HFF-Myc (cell line): ENCODE data around the gene NFATC2.

Source experiments
- DNase-seq: peaks from one replicate; pipeline ENCODE4 v3.0.0-alpha.2; 2011; ENCODE audit warnings: low read depth; ENCODE audit errors: extremely low read depth
- H3K4me3 ChIP-seq: replicated peaks from 2 replicates; pipeline ENCODE4 v1.5.1; 2011; ENCODE audit warnings: low read depth, mild to moderate bottlenecking, control low read depth, low read length
- TF ChIP-seq, protein P1 (sequence below): IDR thresholded peaks from 2 replicates; pipeline ENCODE4 v1.5.1; 2012; ENCODE audit warnings: mild to moderate bottlenecking, low read depth, low read length, control low read depth; ENCODE audit errors: missing control alignments

NFATC2 gene

DNA sequence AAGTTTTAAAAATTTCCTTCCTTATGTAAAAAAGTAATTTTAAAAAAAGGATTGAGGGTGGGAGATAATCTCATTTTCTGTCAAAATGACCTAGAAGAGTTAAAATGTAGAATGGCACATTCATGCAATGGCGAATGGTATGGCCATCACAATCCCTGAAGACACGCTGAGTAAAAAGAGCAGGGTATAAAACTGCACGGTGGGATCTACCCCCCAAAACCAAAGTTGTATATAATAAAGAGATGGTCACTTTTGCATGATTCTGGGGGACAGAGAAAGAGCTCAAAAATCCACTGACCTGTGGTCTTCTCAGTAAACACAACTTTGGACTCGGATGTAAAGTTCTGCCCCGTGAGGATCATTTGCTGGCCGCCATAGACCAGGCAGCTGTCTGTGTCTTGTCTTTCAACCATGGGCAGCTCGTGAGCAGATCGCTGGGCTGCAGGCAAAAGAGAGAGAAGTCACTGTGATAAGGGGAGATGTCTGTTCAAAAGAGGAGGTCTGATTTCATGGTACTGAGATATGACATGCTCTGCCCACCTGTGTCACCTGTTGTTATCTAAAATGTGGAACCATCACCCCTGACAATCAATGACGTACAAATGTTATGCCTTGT lies 88.2 kb downstream of the NFATC2 start:
- no peak for DNase-seq
- TF ChIP-seq, protein P1, sequence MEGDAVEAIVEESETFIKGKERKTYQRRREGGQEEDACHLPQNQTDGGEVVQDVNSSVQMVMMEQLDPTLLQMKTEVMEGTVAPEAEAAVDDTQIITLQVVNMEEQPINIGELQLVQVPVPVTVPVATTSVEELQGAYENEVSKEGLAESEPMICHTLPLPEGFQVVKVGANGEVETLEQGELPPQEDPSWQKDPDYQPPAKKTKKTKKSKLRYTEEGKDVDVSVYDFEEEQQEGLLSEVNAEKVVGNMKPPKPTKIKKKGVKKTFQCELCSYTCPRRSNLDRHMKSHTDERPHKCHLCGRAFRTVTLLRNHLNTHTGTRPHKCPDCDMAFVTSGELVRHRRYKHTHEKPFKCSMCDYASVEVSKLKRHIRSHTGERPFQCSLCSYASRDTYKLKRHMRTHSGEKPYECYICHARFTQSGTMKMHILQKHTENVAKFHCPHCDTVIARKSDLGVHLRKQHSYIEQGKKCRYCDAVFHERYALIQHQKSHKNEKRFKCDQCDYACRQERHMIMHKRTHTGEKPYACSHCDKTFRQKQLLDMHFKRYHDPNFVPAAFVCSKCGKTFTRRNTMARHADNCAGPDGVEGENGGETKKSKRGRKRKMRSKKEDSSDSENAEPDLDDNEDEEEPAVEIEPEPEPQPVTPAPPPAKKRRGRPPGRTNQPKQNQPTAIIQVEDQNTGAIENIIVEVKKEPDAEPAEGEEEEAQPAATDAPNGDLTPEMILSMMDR: no peak
- H3K4me3 ChIP-seq: no peak overlapping the region

DNA sequence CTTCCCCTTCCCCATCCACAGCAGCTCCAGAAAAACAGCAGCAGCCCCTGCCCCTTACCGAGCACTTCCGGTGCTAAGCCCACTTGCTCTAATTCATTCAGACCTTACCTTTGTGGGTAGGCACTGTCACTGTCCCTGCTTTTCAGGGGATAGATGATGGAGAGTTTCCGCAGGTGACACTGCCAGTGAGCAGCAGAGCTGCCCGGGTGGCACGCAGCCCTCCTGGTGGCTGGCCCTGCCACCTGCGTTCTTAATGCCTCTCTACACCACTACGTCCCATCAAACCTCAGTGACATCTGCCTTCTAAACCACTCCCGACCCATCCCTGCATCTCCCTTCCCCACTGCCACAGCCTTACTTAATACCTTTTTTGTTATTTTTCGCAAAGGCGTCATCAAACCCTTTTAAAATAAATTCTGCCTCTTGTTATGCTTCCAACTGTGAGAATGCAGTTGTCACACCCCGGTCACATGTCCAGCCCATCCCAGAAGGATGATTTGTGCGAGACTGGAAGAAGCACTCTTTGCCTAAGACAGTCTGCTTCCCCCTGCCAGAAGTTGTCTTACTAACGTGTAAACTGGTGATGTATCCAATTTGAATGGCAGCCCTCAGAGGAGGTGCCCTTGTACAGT lies 89.7 kb downstream of the NFATC2 start:
- H3K4me3 ChIP-seq: no peak overlapping the region
- TF ChIP-seq, protein P1: no peak
- no peak for DNase-seq

DNA sequence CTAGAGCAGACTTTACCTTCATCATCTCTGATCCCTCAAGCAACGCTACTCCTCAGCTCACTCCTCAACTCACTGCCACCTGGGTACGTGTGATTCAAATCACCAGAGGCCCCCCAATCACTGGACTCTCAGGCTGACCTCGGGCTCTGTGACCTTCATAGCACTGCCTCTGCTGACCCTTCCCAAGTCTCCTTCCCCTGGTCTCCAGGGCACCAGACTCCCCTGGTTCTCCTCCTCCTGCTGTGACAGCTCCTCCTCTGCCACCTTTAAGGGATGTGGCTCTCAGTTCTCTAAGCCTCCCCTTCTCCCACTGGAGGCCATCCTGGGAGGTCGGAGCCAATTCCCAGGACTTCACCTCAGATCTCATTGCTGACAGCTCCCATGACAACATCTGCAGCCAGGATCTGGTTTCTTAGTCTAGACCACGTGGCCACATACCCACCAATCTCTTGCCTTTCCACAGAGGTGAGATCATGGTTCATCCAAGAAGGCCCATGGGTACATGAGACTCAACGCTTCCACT lies 90.4 kb downstream of the NFATC2 start:
- TF ChIP-seq, protein P1: no peak
- DNase-seq: no peak
- no peak overlapping the region for H3K4me3 ChIP-seq

DNA sequence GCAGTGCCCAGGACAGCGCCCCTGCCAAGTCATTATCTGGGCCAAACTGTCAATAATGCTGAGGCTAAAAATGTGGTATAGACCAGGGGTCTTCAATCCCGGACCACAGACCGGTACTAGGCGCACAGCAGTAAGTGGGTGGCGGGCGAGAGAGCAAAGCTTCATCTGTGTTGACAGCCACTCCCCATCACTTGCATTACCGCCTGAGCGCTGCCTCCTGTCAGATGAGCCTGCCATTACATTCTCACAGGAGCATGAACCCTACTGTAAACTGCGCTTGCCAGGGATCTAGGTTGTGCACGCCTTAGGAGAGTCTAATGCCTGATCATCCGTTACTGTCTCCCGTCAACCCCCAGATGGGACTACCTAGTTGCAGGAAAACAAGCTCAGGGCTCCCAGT lies 91.0 kb downstream of the NFATC2 start:
- no peak overlapping the region for H3K4me3 ChIP-seq
- TF ChIP-seq, protein P1: no peak
- no peak for DNase-seq

DNA sequence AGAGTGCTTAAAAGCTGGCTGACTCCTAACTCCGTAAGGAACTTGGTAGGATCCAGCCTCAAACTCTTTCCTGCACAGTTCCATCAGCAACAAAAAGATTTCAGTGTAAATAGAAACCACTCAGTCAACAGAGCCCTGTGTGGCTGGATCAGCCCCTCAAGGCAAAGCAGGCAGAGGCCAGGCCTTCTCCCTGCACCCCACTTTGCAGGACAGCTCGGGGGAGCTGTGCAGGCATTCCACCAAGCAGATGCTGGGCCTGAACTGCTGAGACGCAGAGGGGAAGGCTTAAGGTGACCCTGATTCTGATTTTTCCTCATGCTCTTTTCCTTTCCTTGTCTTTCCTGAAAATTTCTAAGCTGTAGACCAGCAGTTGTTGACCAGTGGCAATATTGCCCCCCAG lies 91.5 kb downstream of the NFATC2 start:
- no peak for DNase-seq
- H3K4me3 ChIP-seq: no peak overlapping the region
- TF ChIP-seq, protein P1: no peak

DNA sequence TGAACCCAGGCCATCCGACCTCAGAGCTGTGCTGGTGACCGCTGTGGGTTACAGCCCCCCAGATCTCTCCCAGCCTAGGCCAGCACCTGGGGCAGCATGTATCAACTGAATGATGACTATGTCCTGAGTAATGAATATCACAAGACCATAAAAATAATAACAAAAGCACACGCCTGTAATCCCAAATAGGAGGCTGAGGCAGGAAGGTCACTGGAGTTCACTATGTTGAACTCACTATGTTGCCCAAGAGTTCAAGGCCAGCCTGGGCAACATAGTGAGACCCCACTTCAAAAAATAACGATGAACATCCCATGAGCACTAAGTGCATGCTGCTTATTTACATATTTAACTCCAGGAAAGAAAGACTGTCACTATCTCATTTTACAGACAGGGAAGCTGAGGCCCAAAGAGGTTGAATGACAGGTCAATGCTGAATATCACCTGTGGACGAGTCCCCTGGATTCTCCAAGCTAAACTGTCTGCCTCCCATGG lies 92.3 kb downstream of the NFATC2 start:
- DNase-seq: no peak
- no peak overlapping the region for H3K4me3 ChIP-seq
- TF ChIP-seq, protein P1: no peak
